Measurements from ENCODE around the gene LSP1.

LSP1 gene

DNA sequence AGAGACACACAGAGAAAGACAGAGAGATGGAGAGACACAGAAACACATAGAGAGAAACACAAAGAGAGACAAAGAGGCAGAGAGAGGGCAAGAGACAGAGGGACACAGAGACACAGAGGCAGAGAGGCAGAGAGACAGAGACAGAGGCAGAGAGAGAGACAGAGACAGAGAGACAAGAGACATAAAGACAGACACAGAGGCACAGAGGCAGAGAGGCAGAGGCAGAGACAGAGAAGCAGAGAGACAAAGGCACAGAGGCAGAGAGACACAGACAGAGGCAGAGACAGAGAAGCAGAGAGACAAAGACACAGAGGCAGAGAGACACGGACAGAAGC, 7.8 kb upstream of the LSP1 start:
- H3K36me3 ChIP-seq (replicated peaks), result no peaks in the 10 kb centered on the region
- no peaks in the 10 kb centered on the region for H3K9me3 ChIP-seq
- H3K27me3 ChIP-seq (ENCODE audit: low read depth), result no peaks in the 10 kb centered on the region
- no peak overlapping the region for H3K4me3 ChIP-seq
- DNase-seq (ENCODE audit: low spot score in 2 of 2), result no peak
- in situ Hi-C loops (cut with MboI; ENCODE audit: low sequenced_read_pairs), result no loop called here
- no peaks in the 10 kb centered on the region for H3K4me1 ChIP-seq

DNA sequence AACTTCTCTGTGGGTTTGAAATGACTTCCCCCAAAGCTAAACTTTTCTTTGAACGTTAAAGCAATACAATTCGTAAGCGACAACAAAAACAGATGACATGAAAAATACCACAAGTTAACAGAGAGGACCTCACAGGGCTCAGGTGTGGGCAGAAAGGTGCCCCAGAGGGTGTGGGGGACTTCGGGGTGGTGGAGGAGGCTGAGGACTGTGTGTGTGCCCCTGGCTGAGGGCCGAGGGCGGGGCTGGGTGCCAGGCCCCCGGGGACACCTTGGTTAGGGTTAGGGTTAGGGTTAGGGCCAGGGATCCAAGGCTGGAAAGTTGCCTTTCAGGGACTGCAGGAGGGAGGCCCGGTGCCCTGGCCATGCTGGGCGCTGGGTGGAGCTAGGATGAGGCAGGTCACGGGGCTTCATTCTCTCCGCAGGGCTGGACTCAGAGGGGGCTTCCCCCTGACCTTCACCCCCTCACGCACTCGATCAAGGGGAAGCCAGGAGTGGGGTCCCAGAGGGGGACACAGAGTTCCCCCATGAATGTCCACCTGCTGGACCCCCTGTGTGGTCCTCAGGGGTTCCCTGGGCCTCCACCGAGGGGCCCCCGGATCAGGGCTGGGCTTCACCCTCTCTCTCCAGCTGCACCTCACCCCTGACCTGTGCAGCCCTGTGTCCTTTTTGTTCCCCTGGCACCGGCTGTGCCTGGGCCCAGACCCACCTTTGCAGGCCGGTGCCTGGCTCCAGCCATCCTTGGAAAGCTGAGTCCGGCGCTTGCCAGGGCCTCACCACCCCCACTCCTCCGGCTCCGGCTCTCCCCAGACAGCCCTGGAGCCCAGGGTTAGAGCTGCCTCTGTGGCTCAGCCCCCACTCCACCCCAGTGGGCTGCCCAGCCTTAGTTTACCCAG, 7.1 kb upstream of the LSP1 start:
- in situ Hi-C loops (cut with MboI; ENCODE audit: low sequenced_read_pairs), result no loop called here
- no peak for DNase-seq (ENCODE audit: low spot score in 2 of 2)
- Histone ChIP-seq H3K4me1 (no peaks in the 10 kb centered on the region), H3K4me3 (no peak overlapping the region), H3K27me3 (ENCODE audit: low read depth) (no peaks in the 10 kb centered on the region), H3K9me3 (no peaks in the 10 kb centered on the region), H3K36me3 (replicated peaks) (no peaks in the 10 kb centered on the region)

DNA sequence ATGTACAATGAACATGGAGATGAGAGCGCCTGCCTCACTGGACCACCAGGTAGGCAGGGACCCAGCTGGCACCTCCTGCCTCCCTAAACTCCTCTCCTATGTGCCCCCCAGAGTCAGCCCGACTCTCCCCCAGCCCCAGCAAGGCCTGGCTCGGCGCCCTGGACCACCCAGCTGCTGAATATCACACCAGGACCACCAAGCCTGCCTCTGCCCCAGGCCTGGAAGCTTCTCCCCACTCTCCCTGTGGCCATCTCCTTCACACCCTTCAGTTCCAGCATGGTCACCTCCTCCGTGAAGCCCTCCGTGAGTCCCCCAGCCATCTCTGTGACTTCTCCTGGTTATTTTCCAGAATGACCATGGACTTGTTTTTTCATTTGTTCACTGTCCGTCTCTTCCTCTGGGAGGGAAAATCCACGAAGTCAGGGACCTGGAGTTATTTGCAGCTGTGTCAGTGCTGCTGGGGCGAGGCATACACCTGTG, 6.4 kb upstream of the LSP1 start:
- in situ Hi-C loops (cut with MboI; ENCODE audit: low sequenced_read_pairs), result no loop called here
- H3K27me3 ChIP-seq (ENCODE audit: low read depth), result no peaks in the 10 kb centered on the region

DNA sequence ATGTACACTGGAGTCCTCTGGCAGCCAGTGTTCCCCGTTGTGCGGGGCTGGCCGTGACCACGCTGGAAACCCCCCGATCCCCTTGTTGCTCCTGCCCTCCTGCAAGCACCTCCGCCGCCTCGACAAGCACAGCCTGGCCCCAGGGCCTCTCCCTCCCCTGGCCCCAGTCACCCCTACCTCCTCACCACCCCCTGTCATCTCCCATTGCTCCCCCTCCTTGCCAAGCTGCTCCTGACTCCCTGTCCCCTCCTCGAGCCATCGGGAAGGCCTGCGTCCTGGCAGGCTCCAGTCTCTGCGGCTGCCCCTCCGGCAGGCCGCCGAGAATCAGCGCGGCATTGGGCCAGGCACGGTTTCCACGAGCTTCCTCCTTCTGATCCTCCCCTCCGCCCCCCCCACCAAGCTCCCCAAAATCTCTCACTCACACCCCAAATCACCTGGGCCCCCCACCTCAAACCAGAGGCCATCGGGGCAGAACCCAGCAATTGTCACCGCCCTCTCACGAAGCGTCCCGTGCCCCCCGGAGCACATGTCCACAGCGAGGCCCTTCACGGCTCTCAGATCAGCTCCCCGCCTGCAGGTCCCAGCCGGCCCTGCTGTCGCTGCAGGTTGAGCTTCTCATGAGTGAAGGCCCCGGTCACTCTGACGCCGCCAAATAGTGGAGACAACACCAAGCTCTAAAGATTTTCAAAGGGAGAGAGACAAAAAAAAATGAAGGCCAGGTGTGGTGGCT, 5.7 kb upstream of the LSP1 start:
- H3K9me3 ChIP-seq, result no peaks in the 10 kb centered on the region
- H3K27me3 ChIP-seq (ENCODE audit: low read depth), result no peaks in the 10 kb centered on the region
- H3K4me3 ChIP-seq, result no peak overlapping the region
- no peaks in the 10 kb centered on the region for H3K36me3 ChIP-seq (replicated peaks)
- DNase-seq (ENCODE audit: low spot score in 2 of 2), result no peak
- in situ Hi-C loops (cut with MboI; ENCODE audit: low sequenced_read_pairs), result no loop called here
- no peaks in the 10 kb centered on the region for H3K4me1 ChIP-seq

More for the DNA sequence above, 6.4 kb upstream of the LSP1 start:
- no peak for DNase-seq (ENCODE audit: low spot score in 2 of 2)
- Histone ChIP-seq H3K9me3 (no peaks in the 10 kb centered on the region), H3K4me3 (no peak overlapping the region), H3K4me1 (no peaks in the 10 kb centered on the region), H3K36me3 (replicated peaks) (no peaks in the 10 kb centered on the region)

DNA sequence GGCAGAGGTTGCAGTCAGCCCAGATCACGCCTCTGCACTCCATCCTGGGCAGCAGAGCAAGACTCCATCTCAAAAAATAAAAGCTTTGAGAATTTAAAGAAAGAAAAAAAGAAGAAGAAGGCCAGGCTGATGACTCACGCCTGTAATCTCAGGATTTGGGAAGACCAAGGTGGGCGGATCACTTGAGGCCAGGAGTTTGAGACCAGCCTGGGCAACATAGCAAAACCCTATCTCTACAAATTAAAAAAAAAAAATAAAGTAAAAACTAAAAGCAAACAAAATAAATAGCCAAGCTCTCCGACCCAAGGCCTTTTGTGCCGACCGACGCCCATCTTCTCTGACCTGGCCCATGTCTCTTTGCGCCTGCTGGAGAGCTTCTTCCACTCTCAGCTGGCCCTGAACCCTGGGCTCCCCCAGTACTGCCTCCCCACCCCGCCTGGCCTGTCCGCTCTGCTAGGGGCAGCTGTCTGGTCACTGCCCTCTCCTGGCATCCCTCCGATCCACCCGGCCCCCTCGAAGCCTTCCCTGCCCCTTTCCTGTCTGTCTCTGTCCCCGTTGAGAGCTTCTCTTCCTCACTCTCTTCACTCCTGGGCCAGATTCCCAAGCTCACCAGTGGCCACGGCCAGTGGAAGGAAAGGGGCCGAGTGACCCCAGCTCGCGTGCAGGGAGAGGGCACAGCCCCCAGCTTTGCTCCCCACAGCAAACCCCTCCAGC, 4.8 kb upstream of the LSP1 start:
- DNase-seq (ENCODE audit: low spot score in 2 of 2), result no peak

DNA sequence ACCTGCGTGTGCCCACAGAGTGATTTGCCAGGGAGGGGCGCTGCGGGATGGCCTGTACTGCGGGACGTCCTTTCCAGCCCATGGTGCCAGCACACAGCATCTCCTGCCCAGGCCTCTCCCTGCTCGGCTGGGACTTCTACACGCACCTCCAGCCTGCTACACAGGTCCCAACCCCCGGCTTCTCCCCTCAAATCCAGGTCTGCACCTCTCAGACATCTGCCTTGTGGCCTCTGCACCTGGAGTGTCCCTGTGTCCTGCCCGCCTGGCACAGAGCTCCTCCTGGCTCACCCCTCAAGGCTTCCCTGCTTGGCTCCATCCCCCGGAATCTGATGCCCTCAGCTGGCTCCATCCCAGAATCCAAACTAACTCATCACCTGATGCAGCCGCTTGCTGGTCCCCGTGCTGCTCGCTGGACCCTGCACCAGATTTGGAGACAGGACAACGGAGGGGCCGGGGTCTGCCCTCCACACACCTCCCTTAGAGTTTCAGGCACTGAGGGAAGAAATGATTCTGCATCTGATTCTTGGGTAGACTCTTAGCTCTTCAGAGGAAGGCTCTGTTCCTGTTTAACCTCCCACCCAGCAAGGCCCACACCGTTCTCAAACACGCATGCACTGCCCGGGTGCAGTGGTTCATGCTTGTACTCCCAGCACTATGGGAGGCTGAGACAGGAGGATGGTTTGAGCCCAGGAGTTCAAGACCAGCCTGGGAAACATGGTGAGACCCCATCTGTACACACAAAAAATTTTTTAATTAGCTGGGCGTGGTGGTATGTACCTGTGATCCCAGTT, 4.0 kb upstream of the LSP1 start:
- in situ Hi-C loops (cut with MboI; ENCODE audit: low sequenced_read_pairs), result no loop called here
- Histone ChIP-seq H3K4me3 (no peak overlapping the region), H3K27me3 (ENCODE audit: low read depth) (no peaks in the 10 kb centered on the region), H3K9me3 (no peaks in the 10 kb centered on the region), H3K4me1 (no peaks in the 10 kb centered on the region), H3K36me3 (replicated peaks) (no peaks in the 10 kb centered on the region)
- no peak for DNase-seq (ENCODE audit: low spot score in 2 of 2)

More for the DNA sequence above, 4.8 kb upstream of the LSP1 start:
- Histone ChIP-seq H3K9me3 (no peaks in the 10 kb centered on the region), H3K4me1 (no peaks in the 10 kb centered on the region), H3K27me3 (ENCODE audit: low read depth) (no peaks in the 10 kb centered on the region), H3K36me3 (replicated peaks) (no peaks in the 10 kb centered on the region), H3K4me3 (no peak overlapping the region)
- in situ Hi-C loops (cut with MboI; ENCODE audit: low sequenced_read_pairs), result no loop called here

DNA sequence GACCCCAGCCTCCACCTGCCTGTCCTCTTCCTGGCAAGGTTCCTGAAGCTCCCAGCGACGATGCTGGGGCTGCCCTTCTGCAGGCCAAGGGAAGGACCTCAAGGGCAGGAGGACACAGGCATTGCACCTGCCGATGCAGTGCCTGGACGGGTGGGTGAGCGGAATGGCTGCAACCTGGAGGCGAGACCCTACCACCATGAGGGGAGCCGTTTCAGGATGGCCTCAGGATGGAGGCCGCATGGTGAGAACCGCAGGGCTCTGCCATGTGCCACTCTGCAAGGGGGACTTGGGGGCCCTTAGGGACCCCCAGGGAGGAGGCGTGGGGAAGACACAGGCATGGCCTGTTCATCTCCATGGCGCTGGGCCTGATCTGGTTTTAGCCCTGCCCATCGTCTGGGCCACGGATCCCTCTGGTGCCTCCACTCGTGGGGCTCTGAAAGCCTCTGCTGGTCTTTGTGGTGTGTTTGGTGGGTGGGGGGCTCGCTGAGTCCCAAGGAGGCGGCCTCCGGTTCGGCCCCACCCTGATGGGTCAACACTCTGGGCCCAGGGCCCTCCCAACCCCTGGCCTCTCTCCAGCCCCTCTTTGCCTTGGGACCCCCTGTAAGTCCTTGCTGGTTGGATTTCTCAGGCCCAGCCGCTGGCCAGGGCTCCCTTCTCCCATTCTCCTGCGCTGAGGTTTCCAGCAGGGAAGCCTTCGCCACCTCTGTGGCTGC, 1.3 kb upstream of the LSP1 start:
- in situ Hi-C loops (cut with MboI; ENCODE audit: low sequenced_read_pairs), result loop anchor here (25.0 kb wide), 1 partner anchor 311 kb away; the partner anchor contains the start of genes INS and TH

DNA sequence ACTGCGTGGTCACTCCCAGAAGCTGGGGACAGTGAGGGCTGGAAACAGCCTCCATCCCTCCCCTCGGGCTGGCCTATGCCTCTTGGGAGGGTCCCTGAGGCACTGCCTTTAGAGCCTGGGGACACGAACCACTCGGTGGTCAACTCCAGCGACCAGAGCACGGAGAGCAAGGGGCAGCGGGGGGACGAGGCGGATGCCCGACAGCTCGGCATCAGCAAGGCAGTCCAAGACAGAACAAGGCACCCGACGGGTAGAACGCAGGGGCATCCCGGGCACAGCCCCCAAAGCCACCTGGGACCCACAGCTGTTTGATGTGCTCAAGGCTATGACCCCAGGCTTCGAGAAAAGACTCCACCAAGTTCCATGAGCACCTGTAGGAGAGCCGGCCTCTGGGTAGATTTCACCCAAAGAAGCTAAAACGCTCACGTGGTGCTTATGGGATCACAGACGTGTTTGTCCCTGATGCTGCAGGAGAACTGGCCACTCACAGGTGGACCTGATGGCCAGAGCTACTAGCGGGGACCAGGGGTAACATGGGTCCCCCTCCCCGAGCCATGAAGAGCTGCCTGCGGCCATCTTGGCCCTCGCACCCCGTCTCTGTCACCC, 510 bp upstream of the LSP1 start:
- in situ Hi-C loops (cut with MboI; ENCODE audit: low sequenced_read_pairs), result loop anchor here (25.0 kb wide), 1 partner anchor 310 kb away; the partner anchor contains the start of genes INS and TH
- no peak overlapping the region for H3K4me3 ChIP-seq
- no peaks in the 10 kb centered on the region for H3K27me3 ChIP-seq (ENCODE audit: low read depth)
- DNase-seq (ENCODE audit: low spot score in 2 of 2), result no peak
- no peaks in the 10 kb centered on the region for H3K4me1 ChIP-seq
- no peaks in the 10 kb centered on the region for H3K36me3 ChIP-seq (replicated peaks)
- H3K9me3 ChIP-seq, result no peaks in the 10 kb centered on the region

More for the DNA sequence above, 1.3 kb upstream of the LSP1 start:
- DNase-seq (ENCODE audit: low spot score in 2 of 2), result no peak
- no peak overlapping the region for H3K4me3 ChIP-seq
- H3K4me1 ChIP-seq, result no peaks in the 10 kb centered on the region
- H3K36me3 ChIP-seq (replicated peaks), result no peaks in the 10 kb centered on the region
- H3K9me3 ChIP-seq, result no peaks in the 10 kb centered on the region
- H3K27me3 ChIP-seq (ENCODE audit: low read depth), result no peaks in the 10 kb centered on the region

DNA sequence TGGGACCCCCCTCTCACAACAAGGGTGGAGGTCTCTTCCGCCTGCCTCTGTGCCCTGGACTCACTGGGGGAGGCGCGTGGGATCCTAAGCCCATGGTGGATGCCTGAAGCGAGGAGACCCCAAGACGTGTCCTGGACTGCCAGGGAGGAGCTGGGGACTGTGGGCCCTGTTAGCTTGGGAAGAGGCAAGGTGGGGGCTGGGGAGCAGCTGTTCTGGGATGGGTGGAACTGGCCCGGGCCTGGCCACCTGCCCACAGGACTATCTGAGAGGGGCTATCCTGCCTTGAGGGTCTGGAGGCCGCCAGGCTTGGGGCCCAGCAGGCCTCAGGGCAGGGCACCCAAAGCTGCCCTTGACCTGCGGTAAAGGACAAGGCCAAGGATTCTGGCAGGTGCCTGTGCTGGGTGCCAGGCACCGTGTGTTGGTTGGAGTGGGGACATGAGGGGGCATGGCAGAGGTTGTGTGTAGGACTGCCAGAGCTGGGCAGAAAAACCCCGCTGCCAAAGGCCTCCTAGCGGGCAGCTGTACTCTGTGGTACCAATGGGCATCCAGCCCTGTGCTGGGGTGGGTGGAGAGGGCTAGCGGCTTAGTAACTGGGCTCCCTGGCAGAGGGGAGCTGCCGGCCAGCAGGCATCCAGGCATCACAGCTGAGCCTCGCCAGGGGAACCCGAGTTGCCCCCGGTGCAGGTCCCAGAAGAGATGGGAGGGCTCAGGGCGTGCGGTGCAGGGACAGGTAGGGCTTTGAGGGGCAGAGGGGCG, 670 bp downstream of the LSP1 start:
- H3K4me3 ChIP-seq, result no peak overlapping the region
- no peak for DNase-seq (ENCODE audit: low spot score in 2 of 2)
- H3K27me3 ChIP-seq (ENCODE audit: low read depth), result no peaks in the 10 kb centered on the region
- no peaks in the 10 kb centered on the region for H3K9me3 ChIP-seq
- no peaks in the 10 kb centered on the region for H3K36me3 ChIP-seq (replicated peaks)
- H3K4me1 ChIP-seq, result no peaks in the 10 kb centered on the region
- in situ Hi-C loops (cut with MboI; ENCODE audit: low sequenced_read_pairs), result loop anchor here (25.0 kb wide), 1 partner anchor 309 kb away; the partner anchor contains the start of genes INS and TH

DNA sequence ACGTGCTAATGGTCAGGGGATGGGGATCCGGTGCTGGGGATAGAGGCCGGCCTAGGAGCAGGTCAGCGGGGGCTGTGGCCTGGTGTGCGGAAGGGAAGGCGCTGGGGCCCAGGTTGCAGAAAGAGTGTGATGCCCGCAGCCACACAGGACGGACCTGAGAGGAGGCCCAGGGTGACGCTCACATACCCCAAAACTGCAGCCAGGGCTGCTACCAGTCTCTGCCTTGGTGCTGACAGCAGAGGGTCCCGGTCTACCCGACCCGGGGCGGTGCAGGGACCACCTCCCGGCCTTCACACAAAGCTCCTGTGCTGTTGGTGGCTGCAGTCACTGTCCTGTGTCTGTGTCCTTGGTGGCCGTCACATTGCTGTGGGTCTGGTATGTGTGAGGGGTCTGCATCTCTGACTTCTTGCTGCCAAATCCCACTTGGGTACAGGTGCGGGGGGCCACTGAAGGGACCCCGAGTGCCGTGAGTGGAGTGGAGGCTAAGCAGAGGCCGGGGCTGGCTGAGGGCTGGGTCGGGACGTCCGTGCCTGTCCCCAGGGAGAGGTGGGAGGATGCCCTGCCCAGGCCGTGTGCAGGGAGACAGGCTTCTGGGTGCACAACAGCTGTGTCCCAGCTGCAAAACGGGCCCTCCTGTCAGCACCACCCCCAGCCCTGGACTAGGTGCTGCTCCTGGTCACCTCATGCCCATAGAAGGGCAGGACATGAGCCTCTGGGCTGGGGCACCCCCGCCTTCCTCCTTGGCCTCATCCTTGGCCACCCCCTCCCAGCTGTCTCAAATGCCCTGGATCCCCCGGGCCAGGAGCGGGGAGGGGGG, 1.5 kb downstream of the LSP1 start:
- no peak overlapping the region for H3K4me3 ChIP-seq

More for the DNA sequence above, 1.5 kb downstream of the LSP1 start:
- Histone ChIP-seq H3K27me3 (ENCODE audit: low read depth) (no peaks in the 10 kb centered on the region), H3K9me3 (no peaks in the 10 kb centered on the region), H3K36me3 (replicated peaks) (no peaks in the 10 kb centered on the region), H3K4me1 (no peaks in the 10 kb centered on the region)
- no peak for DNase-seq (ENCODE audit: low spot score in 2 of 2)
- in situ Hi-C loops (cut with MboI; ENCODE audit: low sequenced_read_pairs), result loop anchor here (25.0 kb wide), 1 partner anchor 308 kb away; the partner anchor contains the start of genes INS and TH

Measured in HAP-1 (cell line).